ENCODE data around the gene ACR.

- TF ChIP-seq, protein P1, sequence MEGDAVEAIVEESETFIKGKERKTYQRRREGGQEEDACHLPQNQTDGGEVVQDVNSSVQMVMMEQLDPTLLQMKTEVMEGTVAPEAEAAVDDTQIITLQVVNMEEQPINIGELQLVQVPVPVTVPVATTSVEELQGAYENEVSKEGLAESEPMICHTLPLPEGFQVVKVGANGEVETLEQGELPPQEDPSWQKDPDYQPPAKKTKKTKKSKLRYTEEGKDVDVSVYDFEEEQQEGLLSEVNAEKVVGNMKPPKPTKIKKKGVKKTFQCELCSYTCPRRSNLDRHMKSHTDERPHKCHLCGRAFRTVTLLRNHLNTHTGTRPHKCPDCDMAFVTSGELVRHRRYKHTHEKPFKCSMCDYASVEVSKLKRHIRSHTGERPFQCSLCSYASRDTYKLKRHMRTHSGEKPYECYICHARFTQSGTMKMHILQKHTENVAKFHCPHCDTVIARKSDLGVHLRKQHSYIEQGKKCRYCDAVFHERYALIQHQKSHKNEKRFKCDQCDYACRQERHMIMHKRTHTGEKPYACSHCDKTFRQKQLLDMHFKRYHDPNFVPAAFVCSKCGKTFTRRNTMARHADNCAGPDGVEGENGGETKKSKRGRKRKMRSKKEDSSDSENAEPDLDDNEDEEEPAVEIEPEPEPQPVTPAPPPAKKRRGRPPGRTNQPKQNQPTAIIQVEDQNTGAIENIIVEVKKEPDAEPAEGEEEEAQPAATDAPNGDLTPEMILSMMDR (conservative IDR thresholded peaks at IDR 0.05; ENCODE audit: low read depth, low read length), result no peak
- TF ChIP-seq EZH2 (IDR thresholded peaks at IDR 0.05; ENCODE audit: borderline replicate concordance, low read depth, low read length, poor library complexity, severe bottlenecking), result no peak
These were observed 22.2 kb upstream of the ACR start for GRCh38 chr22:50715776-50716175.
